Stimulated activated CD8-positive, alpha-beta memory T cell treated with anti-CD3 and anti-CD28 coated beads, Interleukin-12 subunit alpha, Interleukin-12 subunit beta, amount 100 ng/mL, for 24 hours (primary cell): ENCODE measurements around the gene ADGRG6.
"Not testable (repeated sequence)": the region's sequence is repeated elsewhere in the genome, so short reads cannot be mapped to it uniquely, and the experiment has no call there.

ENCODE experiments used
- DNase-seq: peaks from one replicate; pipeline ENCODE4 v3.0.0-alpha.2; 2020; ENCODE audit errors: extremely low read depth

The ADGRG6 gene

GRCh38 chr6:142446168-142446567 is 144.4 kb downstream of the ADGRG6 start:
- no peak for DNase-seq

- DNase-seq: no peak
Measured at GRCh38 chr6:142446576-142446975, 144.8 kb downstream of the ADGRG6 start.

- no peak for DNase-seq
Measured at GRCh38 chr6:142448091-142448729, 146.4 kb downstream of the ADGRG6 start.

- not testable (repeated sequence) for DNase-seq
Measured at GRCh38 chr6:142450856-142451255, 149.0 kb downstream of the ADGRG6 start.

GRCh38 chr6:142452993-142453392 is 151.2 kb downstream of the ADGRG6 start:
- no peak for DNase-seq

- DNase-seq: not testable (repeated sequence)
Measured at GRCh38 chr6:142454196-142454595, 152.4 kb downstream of the ADGRG6 start.

- not testable (repeated sequence) for DNase-seq
Measured at GRCh38 chr6:142454848-142455247, 153.0 kb downstream of the ADGRG6 start.

- no peak for DNase-seq
Measured at GRCh38 chr6:142455957-142456589, 154.3 kb downstream of the ADGRG6 start.

- DNase-seq: no peak
Measured at GRCh38 chr6:142457638-142458406, 156.0 kb downstream of the ADGRG6 start.

- no peak for DNase-seq
Measured at GRCh38 chr6:142458836-142459235, 157.0 kb downstream of the ADGRG6 start.

- DNase-seq: no peak
Measured at GRCh38 chr6:142459271-142459670, 157.5 kb downstream of the ADGRG6 start.

GRCh38 chr6:142462260-142462659 is 160.5 kb downstream of the ADGRG6 start:
- DNase-seq: no peak

- no peak for DNase-seq
Measured at GRCh38 chr6:142463988-142464387, 162.2 kb downstream of the ADGRG6 start.

- no peak for DNase-seq
Measured at GRCh38 chr6:142469220-142469619, 167.4 kb downstream of the ADGRG6 start.

GRCh38 chr6:142470421-142470820 is 168.6 kb downstream of the ADGRG6 start:
- DNase-seq: no peak

- DNase-seq: no peak
Measured at GRCh38 chr6:142474531-142475289, 172.9 kb downstream of the ADGRG6 start.

GRCh38 chr6:142476452-142476851 is 174.6 kb downstream of the ADGRG6 start:
- no peak for DNase-seq

- DNase-seq: no peak
Measured at GRCh38 chr6:142478117-142478516, 176.3 kb downstream of the ADGRG6 start.

GRCh38 chr6:142481466-142481865 is 179.7 kb downstream of the ADGRG6 start:
- no peak for DNase-seq

- DNase-seq: no peak
Measured at GRCh38 chr6:142482249-142482648, 180.4 kb downstream of the ADGRG6 start.

- DNase-seq: no peak
Measured at GRCh38 chr6:142482974-142483373, 181.2 kb downstream of the ADGRG6 start.

GRCh38 chr6:142485256-142485655 is 183.4 kb downstream of the ADGRG6 start:
- DNase-seq: no peak
